Cardiac septum (tissue), 1 donor: ENCODE measurements around the gene IRF4. TPM values are rescaled to one million over a fixed set of nuclear protein-coding genes. Genes with fewer than 3 reads are reported as not detected.

Source experiments
- DNase-seq: peaks from one replicate; pipeline ENCODE4 v3.0.0-alpha.2; 2020; ENCODE audit warnings: low spot score
- intact Hi-C: fragments of 100-400 bp; cut with DNase I; formaldehyde crosslinking; loops from one replicate; pipeline ENCODE4 v1.14.0; 2022
- total RNA-seq: library from RNA; stranded (reverse); fragmentation: NEBNext Ultra II Directional; extraction: Animal tissue kit (Norgen Biotek cat#: 25700); gene quantifications from one replicate; pipeline ENCODE4 v1.2.1, GENCODE V29; 2021
- donor health status: DM: no; HTN: no; CAD: no.

The IRF4 gene
- total RNA-seq, 1 donor from 2014 or later, result 0.89 TPM

GRCh38 chr6:449486-450419, 58.2 kb downstream of the IRF4 start:
- peak; percentile 33 for DNase-seq
- intact Hi-C loops, result no loop called here

- no peak for DNase-seq
- intact Hi-C loops, result no loop called here
Measured at GRCh38 chr6:451336-451735, 59.8 kb downstream of the IRF4 start.

DNA sequence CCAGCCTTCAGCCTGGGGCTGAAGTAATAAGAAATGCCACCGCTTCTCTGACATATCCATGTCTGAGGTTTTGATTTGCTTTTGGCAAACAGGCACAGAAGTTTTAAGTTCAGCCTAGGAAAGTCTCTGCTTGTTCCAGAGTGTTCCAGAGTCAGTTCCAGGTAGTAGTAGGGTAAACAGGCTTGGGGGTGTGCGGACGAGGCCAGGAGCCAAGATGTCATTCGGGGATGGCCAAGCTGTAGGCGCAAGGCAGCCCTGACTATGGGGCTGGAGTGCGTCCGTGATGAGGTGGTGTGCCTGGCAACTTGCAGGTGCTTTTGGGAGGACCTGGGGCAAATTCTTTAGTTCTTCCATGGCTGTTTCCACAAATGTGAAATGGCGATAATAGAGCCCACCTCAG, 60.3 kb downstream of the IRF4 start:
- DNase-seq, result no peak

DNA sequence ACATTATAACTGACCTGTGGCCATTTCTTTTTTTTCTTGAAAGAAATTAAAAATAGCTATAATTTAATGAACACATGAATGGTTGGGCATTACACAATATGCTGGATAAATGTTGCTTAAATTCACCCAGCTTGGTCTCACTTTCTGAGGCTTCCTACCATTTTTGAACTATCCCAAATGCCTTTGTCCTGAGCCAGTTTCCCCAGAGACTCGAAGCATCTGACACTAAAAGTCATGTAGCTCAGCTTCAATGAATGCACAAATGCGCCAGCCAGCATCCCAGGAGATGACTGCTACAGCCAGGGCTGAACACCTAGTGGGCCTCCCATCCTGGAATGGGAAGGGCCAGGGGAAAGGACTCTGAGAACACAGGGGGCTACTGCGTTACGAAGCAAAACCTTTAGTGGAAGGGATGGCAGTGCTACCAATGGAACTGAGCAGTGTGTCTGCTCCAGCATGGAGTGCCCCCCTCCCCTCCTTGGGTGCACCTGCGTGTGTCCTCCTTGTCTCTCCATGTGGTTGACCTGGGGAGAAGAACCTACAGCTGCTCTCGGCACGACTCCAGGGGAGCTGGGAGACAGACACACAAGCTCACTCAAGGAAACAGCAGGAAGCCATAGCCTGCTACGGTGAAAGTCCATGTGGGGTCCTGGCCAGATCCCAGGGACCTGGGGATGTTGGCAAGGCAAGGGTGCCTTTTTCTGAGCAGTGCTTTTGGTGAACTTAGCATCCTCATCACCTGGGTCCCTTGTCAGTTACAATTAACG, 60.9 kb downstream of the IRF4 start:
- intact Hi-C loops, result no loop called here
- no peak for DNase-seq

More for the DNA sequence above, 60.3 kb downstream of the IRF4 start:
- intact Hi-C loops, result no loop called here

DNA sequence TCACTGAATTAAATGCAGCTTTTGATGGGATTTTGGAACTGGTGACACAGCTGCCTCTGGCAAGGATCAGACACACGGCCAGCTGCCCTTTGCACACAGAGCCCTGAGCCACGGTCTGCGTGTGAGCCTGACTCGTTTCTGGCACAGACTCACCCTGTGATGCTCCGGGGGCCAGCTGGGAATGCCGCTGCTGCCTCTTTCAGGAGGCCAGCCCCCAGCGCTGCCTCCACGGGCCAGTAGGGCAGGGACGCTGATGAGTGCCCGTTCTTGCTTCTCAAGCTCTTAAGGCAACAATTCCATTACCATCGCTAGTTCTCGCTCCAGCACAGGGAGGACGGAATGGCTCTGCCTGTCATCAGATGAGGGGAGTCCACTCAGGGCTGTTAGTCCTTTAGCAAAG, 61.6 kb downstream of the IRF4 start:
- peak; percentile 75 for DNase-seq
- intact Hi-C loops, result no loop called here

DNA sequence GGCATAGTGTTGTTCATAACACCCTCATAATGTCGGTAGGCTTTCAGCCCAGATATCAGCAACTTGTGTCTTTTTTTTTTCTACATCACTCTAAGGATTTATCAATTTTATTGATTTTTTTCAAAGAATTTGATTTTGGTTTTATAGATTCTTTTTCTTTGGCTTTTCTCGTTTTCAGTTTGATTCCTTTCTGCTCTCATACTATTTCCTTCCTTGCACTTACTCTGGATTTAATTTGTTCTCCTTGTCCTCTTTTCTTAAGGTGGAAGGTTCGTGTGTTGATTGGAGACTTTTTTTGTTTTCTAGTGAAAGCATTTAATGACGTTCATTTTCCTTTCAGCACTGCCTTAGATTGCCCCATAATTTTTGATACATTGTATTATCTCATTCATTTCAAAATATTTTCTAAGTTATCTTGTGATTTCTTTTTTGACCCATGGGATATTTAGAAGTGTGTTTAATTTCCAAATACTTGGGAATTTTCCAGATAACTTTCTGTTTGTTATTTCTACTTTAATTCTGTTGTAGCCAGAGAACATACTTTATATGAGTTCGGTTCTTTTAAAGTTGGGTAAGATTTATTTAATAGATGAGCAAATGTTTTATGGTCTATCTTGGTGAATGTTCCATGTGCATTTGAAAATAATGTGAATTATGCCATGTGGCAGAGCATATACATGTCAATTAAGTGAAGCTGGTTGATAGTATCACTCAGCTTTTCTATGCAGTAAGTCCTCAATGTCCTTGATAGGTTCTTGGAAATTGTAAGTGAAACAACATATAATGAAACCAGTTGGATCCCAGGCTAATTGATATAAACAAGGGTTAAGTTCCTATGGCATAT, 62.8 kb downstream of the IRF4 start:
- intact Hi-C loops, result no loop called here
- DNase-seq, result no peak

DNA sequence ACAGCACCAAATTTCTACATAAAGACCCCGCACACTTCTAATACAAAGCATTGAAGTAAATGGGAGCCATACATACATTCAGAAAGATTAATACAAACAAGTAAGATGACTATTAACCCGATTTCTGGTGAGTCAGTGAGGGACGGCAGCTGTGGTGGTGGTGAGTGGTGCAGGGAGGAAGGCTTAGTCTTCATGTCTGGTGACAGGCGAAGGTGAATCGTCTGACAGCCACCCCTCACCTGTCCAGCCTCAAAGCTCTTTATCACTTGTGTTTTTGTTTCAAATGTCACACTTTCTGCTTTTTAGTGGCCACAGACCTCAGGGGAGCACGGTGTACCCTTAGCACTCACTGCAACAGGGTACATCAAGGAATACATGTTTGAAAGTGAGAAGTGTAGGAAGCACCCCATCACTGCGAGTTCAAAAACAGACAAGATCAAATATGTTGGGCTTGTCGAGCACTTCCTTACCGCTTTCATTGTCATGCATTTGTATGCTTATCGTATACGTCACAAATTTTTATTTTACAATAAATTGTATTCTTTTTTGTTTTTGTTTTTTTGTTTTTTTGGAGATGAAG, 63.5 kb downstream of the IRF4 start:
- intact Hi-C loops, result no loop called here
- no peak for DNase-seq

DNA sequence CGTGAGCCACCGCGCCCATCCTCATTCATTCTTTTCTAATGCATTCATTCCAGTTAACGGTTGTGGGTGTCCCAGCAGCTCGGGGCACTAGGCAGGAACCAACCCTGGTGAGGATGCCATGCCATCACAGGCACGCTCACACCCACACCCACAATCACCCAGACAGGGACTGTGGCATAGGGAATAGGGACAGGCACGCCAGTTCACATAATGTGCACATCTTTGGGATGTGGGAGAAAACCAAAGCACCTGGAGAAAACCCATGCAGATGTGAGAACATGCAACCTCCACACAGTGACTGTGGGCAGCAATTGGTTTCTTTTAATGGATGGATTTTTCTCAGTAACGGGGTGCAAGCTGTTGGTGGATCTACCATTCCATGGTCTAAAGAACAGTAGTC, 64.3 kb downstream of the IRF4 start:
- DNase-seq, result no peak
- intact Hi-C loops, result no loop called here

DNA sequence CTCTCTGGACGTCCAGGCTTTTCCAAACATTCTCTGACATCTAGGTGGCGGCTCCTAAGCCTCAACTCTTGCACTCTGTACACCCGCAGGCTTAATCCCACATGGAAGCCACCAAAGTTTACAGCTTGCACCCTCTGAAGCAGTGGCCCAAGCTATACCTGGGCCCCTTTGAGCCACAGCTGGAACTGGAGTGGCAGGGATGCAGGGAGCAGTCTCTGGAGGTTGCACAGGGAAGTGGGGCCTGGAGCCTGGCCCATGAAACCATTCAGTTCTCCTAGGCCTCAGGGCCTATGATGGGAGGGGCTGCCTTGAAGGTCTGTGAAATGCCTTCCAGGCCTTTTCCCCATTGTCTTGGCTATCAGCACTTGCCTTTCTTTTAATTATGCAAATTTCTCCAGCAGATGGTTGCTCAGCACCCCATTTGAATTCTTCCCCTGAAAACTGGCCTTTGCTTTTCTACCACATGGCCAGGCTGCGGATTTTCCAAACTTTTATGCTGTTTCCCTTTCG, 64.9 kb downstream of the IRF4 start:
- no peak for DNase-seq
- intact Hi-C loops, result no loop called here

GRCh38 chr6:456887-457286, 65.3 kb downstream of the IRF4 start:
- no peak for DNase-seq

More at GRCh38 chr6:456887-457286, 65.3 kb downstream of the IRF4 start:
- intact Hi-C loops, result no loop called here

Other genes starting within 250 kb of the IRF4 start
- 49.2 TPM for gene DUSP22, start 99.3 kb upstream of the IRF4 start, total RNA-seq